IMR-90 (cell line): ENCODE results near the gene BCAS3. TPM values are rescaled to one million over a fixed set of nuclear protein-coding genes. Genes with fewer than 3 reads are reported as not detected.

Source experiments
- ATAC-seq: fragments of 200-7000 bp; cut with Tn5 transposase; 2 replicates; pipeline ENCODE4 v1.9.1; 2020; ENCODE audit warnings: low read depth, mild to moderate bottlenecking, moderate library complexity
- BruUV-seq: library from RNA; stranded (reverse); fragments of 400-500 nt; replicated peaks from 2 replicates; lab custom pipeline; 2021; lab: Mats Ljungman, UMichigan
- CTCF ChIA-PET: fragments of 300-600 bp; formaldehyde crosslinking; extraction: SDS; loops from one replicate; lab custom pipeline; 2021; ENCODE audit warnings: antibody characterized with exemption; lab: Yijun Ruan, JAX
- POLR2A ChIA-PET: fragments of 300-600 bp; sonication (Branson Sonifier 250); formaldehyde crosslinking; loops from one replicate; lab custom pipeline; 2022; ENCODE audit warnings: antibody characterized with exemption; ENCODE audit not compliant: unreplicated experiment; lab: Charles Lee
- DNase-seq: peaks from one replicate; pipeline ENCODE4 v3.0.0; 2013
- H2AFZ ChIP-seq: replicated peaks from 2 replicates; pipeline ENCODE3; 2013; ENCODE audit warnings: low read length, mild to moderate bottlenecking; ENCODE audit not compliant: poor library complexity
- H2AK5ac ChIP-seq: 2 replicates; pipeline ENCODE4 v1.6.1; 2013; ENCODE audit warnings: low read depth, low read length, inconsistent platforms
- H2AK9ac ChIP-seq: replicated peaks from 2 replicates; pipeline ENCODE3; 2013; ENCODE audit warnings: mild to moderate bottlenecking, low read depth, low read length, moderate library complexity; ENCODE audit not compliant: poor library complexity
- H2BK120ac ChIP-seq: 2 replicates; pipeline ENCODE4 v1.6.1; 2013; ENCODE audit warnings: low read depth, low read length, inconsistent platforms
- H2BK15ac ChIP-seq: 3 replicates; pipeline ENCODE4 v1.6.1; 2013; ENCODE audit warnings: low read depth, low read length, inconsistent platforms
- H2BK20ac ChIP-seq: 2 replicates; pipeline ENCODE4 v1.6.1; 2013; ENCODE audit warnings: low read depth, mild to moderate bottlenecking, inconsistent platforms, low read length, moderate library complexity
- H2BK5ac ChIP-seq: 2 replicates; pipeline ENCODE4 v1.6.1; 2013; ENCODE audit warnings: mild to moderate bottlenecking, low read depth, low read length, inconsistent platforms; ENCODE audit not compliant: poor library complexity, severe bottlenecking
- H3K14ac ChIP-seq: replicated peaks from 2 replicates; pipeline ENCODE4 v1.6.1; 2013; ENCODE audit warnings: low read depth, low read length, inconsistent platforms
- H3K18ac ChIP-seq: 2 replicates; pipeline ENCODE4 v1.6.1; 2013; ENCODE audit warnings: low read depth, low read length, control low read depth
- H3K23ac ChIP-seq: 2 replicates; pipeline ENCODE4 v1.6.1; 2013; ENCODE audit warnings: low read depth, low read length, inconsistent platforms
- H3K27ac ChIP-seq: 2 replicates; pipeline ENCODE4 v1.5.1; 2013; ENCODE audit warnings: mild to moderate bottlenecking, control low read depth, low read length; ENCODE audit not compliant: insufficient read depth
- H3K27me3 ChIP-seq: 2 replicates; pipeline ENCODE4 v1.6.1; 2013; ENCODE audit warnings: low read length; ENCODE audit not compliant: control insufficient read depth, insufficient read depth
- H3K36me3 ChIP-seq: 2 replicates; pipeline ENCODE4 v1.6.1; 2013; ENCODE audit warnings: low read length, mixed read lengths; ENCODE audit not compliant: control insufficient read depth, insufficient read depth
- H3K4ac ChIP-seq: 2 replicates; pipeline ENCODE4 v1.6.1; 2013; ENCODE audit warnings: low read depth, low read length, inconsistent platforms
- H3K4me1 ChIP-seq: 2 replicates; pipeline ENCODE4 v1.6.1; 2013; ENCODE audit warnings: low read length, mixed read lengths; ENCODE audit not compliant: control insufficient read depth, insufficient read depth
- H3K4me2 ChIP-seq: 2 replicates; pipeline ENCODE4 v1.6.1; 2013; ENCODE audit warnings: low read depth, mild to moderate bottlenecking, control low read depth, low read length, moderate library complexity
- H3K4me3 ChIP-seq: 2 replicates; pipeline ENCODE4 v1.5.1; 2013; ENCODE audit warnings: low read depth, mild to moderate bottlenecking, control low read depth, low read length, moderate library complexity; ENCODE audit not compliant: insufficient read depth
- H3K56ac ChIP-seq: 2 replicates; pipeline ENCODE4 v1.6.1; 2013; ENCODE audit warnings: low read length, inconsistent platforms; ENCODE audit not compliant: insufficient read depth; ENCODE audit errors: extremely low read depth
- H3K79me1 ChIP-seq, 2 experiments: 2 replicates each; pipeline ENCODE4 v1.6.1; 2013; ENCODE audit warnings: low read length in 2 of 2, inconsistent platforms in 1 of 2, low read depth in 1 of 2
- H3K9ac ChIP-seq: 2 replicates; pipeline ENCODE4 v1.6.1; 2013; ENCODE audit warnings: low read depth, low read length, control low read depth
- H3K9me1 ChIP-seq: 2 replicates; pipeline ENCODE4 v1.6.1; 2013; ENCODE audit warnings: low read length, inconsistent platforms; ENCODE audit not compliant: insufficient read depth
- H3K9me3 ChIP-seq: 2 replicates; pipeline ENCODE4 v1.6.1; 2013; ENCODE audit warnings: low read length; ENCODE audit not compliant: control insufficient read depth, insufficient read depth
- H4K20me1 ChIP-seq: 2 replicates; pipeline ENCODE4 v1.6.1; 2013; ENCODE audit warnings: low read length, inconsistent platforms; ENCODE audit not compliant: insufficient read depth
- H4K5ac ChIP-seq: 2 replicates; pipeline ENCODE4 v1.6.1; 2013; ENCODE audit warnings: mild to moderate bottlenecking, low read depth, low read length, control low read depth
- H4K8ac ChIP-seq, 2 experiments: 2 replicates each; pipeline ENCODE4 v1.6.1; 2013; ENCODE audit warnings: low read depth in 2 of 2, low read length in 2 of 2, control low read depth in 1 of 2, inconsistent platforms in 1 of 2
- H4K91ac ChIP-seq: 2 replicates; pipeline ENCODE4 v1.6.1; 2013; ENCODE audit warnings: low read depth, low read length, inconsistent platforms; ENCODE audit not compliant: insufficient read depth
- CEBPB ChIP-seq: IDR thresholded peaks from 2 replicates; pipeline ENCODE4 v1.6.1; 2012; ENCODE audit warnings: low read depth, low read length, improper control_type of control experiment
- CHD1 ChIP-seq: IDR thresholded peaks from 2 replicates; pipeline ENCODE4 v1.6.1; 2012; ENCODE audit warnings: low read depth, low read length, improper control_type of control experiment
- CTCF ChIP-seq: conservative IDR thresholded peaks from 2 replicates; pipeline ENCODE4 v1.5.1; 2012; ENCODE audit warnings: mild to moderate bottlenecking, low read depth, low read length, improper control_type of control experiment
- MAFK ChIP-seq: IDR thresholded peaks from 2 replicates; pipeline ENCODE4 v1.6.1; 2012; ENCODE audit warnings: low read depth, low read length, improper control_type of control experiment
- MAZ ChIP-seq: IDR thresholded peaks from 2 replicates; pipeline ENCODE4 v1.6.1; 2012; ENCODE audit warnings: low read depth, mild to moderate bottlenecking, low read length, improper control_type of control experiment, moderate library complexity, borderline replicate concordance
- MXI1 ChIP-seq: IDR thresholded peaks from 2 replicates; pipeline ENCODE4 v1.6.1; 2012; ENCODE audit warnings: low read depth, mild to moderate bottlenecking, low read length, moderate library complexity, borderline replicate concordance
- NFE2L2 ChIP-seq: fragments of 150-350 bp; IDR thresholded peaks from 2 replicates; pipeline ENCODE4 v1.6.1; 2016; ENCODE audit warnings: low read depth, mild to moderate bottlenecking, low read length
- POLR2A ChIP-seq: IDR thresholded peaks from 2 replicates; pipeline ENCODE4 v1.6.1; 2012; ENCODE audit warnings: mild to moderate bottlenecking, low read depth, low read length
- RFX5 ChIP-seq: IDR thresholded peaks from 2 replicates; pipeline ENCODE4 v1.8.0; 2012; ENCODE audit warnings: low read depth, mild to moderate bottlenecking, low read length, moderate library complexity
- WGBS, 2 experiments: methylation state at CpG; one replicate each; pipeline versions ENCODE4 v1.1.5 to v1.1.7; 2013; ENCODE audit warnings: missing lambda C conversion rate in 2 of 2; ENCODE audit not compliant: insufficient read length in 1 of 2; ENCODE audit errors: extremely low coverage in 2 of 2; 5-methylcytosine and 5-hydroxymethylcytosine counted together
- dilution Hi-C: fragments of 300-500 bp; cut with HindIII; formaldehyde crosslinking; loops from one replicate; pipeline ENCODE4 v1.14.3; 2018; ENCODE audit warnings: low sequenced_read_pairs; ENCODE audit not compliant: unreplicated experiment
- in situ Hi-C: fragments of 300-500 bp; cut with MboI; formaldehyde crosslinking; loops from 3 replicates; pipeline ENCODE4 v1.14.3; 2019; ENCODE audit warnings: low sequenced_read_pairs, inconsistent platforms, mixed read lengths
- intact Hi-C: fragments of 100-400 bp; cut with micrococcal nuclease; formaldehyde crosslinking; loops from 2 replicates; pipeline ENCODE4 v1.10.0; 2022
- polyA plus RNA-seq, 3 experiments: library from polyadenylated mRNA; depleted of rRNA; stranded (reverse); fragments of >200 nt; gene quantifications; 2 replicates each; pipeline ENCODE4 v1.2.3, GENCODE V29; 2012; ENCODE audit warnings: low replicate concordance in 1 of 3
- total RNA-seq: library from RNA; depleted of rRNA; stranded (reverse); fragments of >200 nt; gene quantifications from 2 replicates; pipeline ENCODE4 v1.2.3, GENCODE V29; 2012

The BCAS3 gene
- total and polyA plus RNA-seq, 2 of the 4 experiments (the other 2 are of a cell fraction), result 6.3 to 27.1 TPM

- peak; percentile 36; the same call in 1 of the 2 replicates for TF ChIP-seq POLR2A
- no peak for TF ChIP-seq MAFK
- peak; percentile 91 for TF ChIP-seq CEBPB
Measured at GRCh38 chr17:61403801-61404662, 726.4 kb downstream of the BCAS3 start (continued).

DNA sequence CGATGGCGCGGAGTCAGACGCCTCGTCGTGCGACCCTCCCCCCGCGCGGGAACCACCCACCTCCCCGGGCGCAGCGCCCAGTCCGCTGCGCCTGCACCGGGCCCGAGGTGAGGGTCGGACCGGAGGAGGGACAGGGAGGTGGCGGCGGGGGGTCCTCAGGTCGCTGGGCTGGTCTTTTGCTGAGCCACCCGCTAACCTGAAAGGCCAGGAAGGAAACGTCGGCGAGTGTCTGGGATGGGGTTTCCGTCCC, 726.9 kb downstream of the BCAS3 start:
- Histone ChIP-seq H3K14ac (peak overlapping the region; percentile 98), H4K91ac (peak overlapping the region; percentile 85), H3K27ac (peak overlapping the region; percentile 100), H4K8ac (peak overlapping the region; percentile 59 to 89; a peak in 2 of 4 replicates), H3K79me1 (no peaks in the 10 kb centered on the region), H3K4ac (peak overlapping the region; percentile 91), H2AK9ac (peak overlapping the region; percentile 93), H3K9ac (peak overlapping the region; percentile 100), H3K9me1 (no peaks in the 10 kb centered on the region), H3K23ac (peak overlapping the region; percentile 94), H3K9me3 (no peaks in the 10 kb centered on the region), H2BK5ac (peak overlapping the region; percentile 91), H2AK5ac (0 out of 2 replicates have a peak overlapping the region, but pooled peaks have one; percentile 13), H3K56ac (peak overlapping the region; percentile 87), H2BK20ac (no peak overlapping the region), H3K27me3 (no peaks in the 10 kb centered on the region), H4K20me1 (peaks cover 64% of the 10 kb centered on the region), H2BK15ac (no peak overlapping the region), H3K4me3 (peak overlapping the region; percentile 98), H2AFZ (peak overlapping the region; percentile 54), H2BK120ac (peak overlapping the region; percentile 69), H3K4me2 (peak overlapping the region; percentile 83), H4K5ac (no peak overlapping the region; the same call in 1 of the 2 replicates), H3K18ac (peak overlapping the region; percentile 81; the same call in 1 of the 2 replicates), H3K36me3 (peaks cover 80% of the 10 kb centered on the region), H3K4me1 (peaks cover 29% of the 10 kb centered on the region)
- BruUV-seq, result no TSS peak
- TF ChIP-seq MXI1, result no peak
- TF ChIP-seq MAZ, result no peak
- TF ChIP-seq RFX5, result no peak
- TF ChIP-seq CEBPB, result no peak
- TF ChIP-seq POLR2A, result no peak
- TF ChIP-seq CTCF, result no peak
- no peak for TF ChIP-seq CHD1
- TF ChIP-seq NFE2L2, result no peak
- no peak for TF ChIP-seq MAFK
- dilution Hi-C loops (no loop called here), in situ Hi-C loops (no loop called here), intact Hi-C loops (no loop called here)
- CTCF ChIA-PET, result no interaction called here
- POLR2A ChIA-PET, result interaction anchor here (0.5 kb wide), 1 partner anchor 202 kb away, joined by 7 read pairs; no protein-coding TSS in a partner anchor
- ATAC-seq (no peak), DNase-seq (peak; percentile 36)
- WGBS, 2 experiments, result 1% methylated on average over 16 of the region's 27 CpGs; no CpG with 5 or more reads in 1 of the 2 experiments
